SU-DHL-6 (cell line): Measurements from ENCODE around the gene SLC13A1.

ENCODE experiments used
- CTCF ChIP-seq: fragments of 200-600 bp; sonication (generic); IDR thresholded peaks from one replicate; pipeline ENCODE4 v1.5.1; 2017; ENCODE audit warnings: antibody characterized with exemption, mild to moderate bottlenecking, low read length, moderate library complexity; ENCODE audit not compliant: insufficient read depth, poor library complexity, severe bottlenecking
- EZH2phosphoT487 ChIP-seq: fragments of 200-600 bp; sonication (generic), shearing (Covaris generic); conservative IDR thresholded peaks from 2 replicates; pipeline ENCODE4 v1.6.1; 2018; ENCODE audit warnings: mild to moderate bottlenecking, antibody characterized with exemption, low read length, moderate library complexity, mixed read lengths

- no peak for TF ChIP-seq CTCF
- TF ChIP-seq EZH2phosphoT487, result no peak
These were observed 63.8 kb downstream of the SLC13A1 start for GRCh38 chr7:123135960-123136359.
